DND-41 (cell line): Measurements from ENCODE around the gene SLC66A2.

Experiments used
- ATAC-seq: fragments of 200-7000 bp; cut with Tn5 transposase; 3 replicates; pipeline ENCODE4 v1.9.1; 2021; ENCODE audit warnings: low read depth; ENCODE audit not compliant: insufficient read depth
- DNase-seq: peaks from one replicate; pipeline ENCODE4 v3.0.0-alpha.2; 2020
- H2AFZ ChIP-seq: 2 replicates; pipeline ENCODE4 v1.6.0; 2012; ENCODE audit warnings: low read depth, low read length
- H3K27ac ChIP-seq: 2 replicates; pipeline ENCODE4 v1.5.1; 2012; ENCODE audit warnings: low read length, inconsistent platforms
- H3K27me3 ChIP-seq: fragments of 200-600 bp; sonication (generic); 2 replicates; pipeline ENCODE4 v1.6.0; 2012; ENCODE audit warnings: low read length, mild to moderate bottlenecking, inconsistent platforms; ENCODE audit not compliant: insufficient read depth, poor library complexity
- H3K36me3 ChIP-seq: 2 replicates; pipeline ENCODE4 v1.5.1; 2012; ENCODE audit warnings: low read length, inconsistent platforms; ENCODE audit not compliant: insufficient read depth
- H3K4me1 ChIP-seq: 2 replicates; pipeline ENCODE4 v1.5.1; 2012; ENCODE audit warnings: mild to moderate bottlenecking, low read length; ENCODE audit not compliant: insufficient read depth
- H3K4me2 ChIP-seq: 2 replicates; pipeline ENCODE4 v1.6.0; 2012; ENCODE audit warnings: mild to moderate bottlenecking, moderate library complexity, low read length, inconsistent platforms; ENCODE audit not compliant: insufficient read depth
- H3K4me3 ChIP-seq, 2 experiments: fragments of 200-600 bp in 1 of 2; shearing (Covaris generic) in 1 of 2; 2 replicates each; pipeline ENCODE4 v1.5.1; 2012 to 2016; ENCODE audit warnings: inconsistent platforms in 2 of 2, low read length in 2 of 2, mild to moderate bottlenecking in 2 of 2, low read depth in 1 of 2, moderate library complexity in 1 of 2
- H3K79me2 ChIP-seq: 2 replicates; pipeline ENCODE4 v1.6.0; 2012; ENCODE audit warnings: low read length, inconsistent platforms; ENCODE audit not compliant: insufficient read depth
- H3K9ac ChIP-seq: 2 replicates; pipeline ENCODE4 v1.6.0; 2012; ENCODE audit warnings: low read depth, mild to moderate bottlenecking, inconsistent platforms, low read length, moderate library complexity
- H3K9me3 ChIP-seq: 2 replicates; pipeline ENCODE4 v1.5.1; 2012; ENCODE audit warnings: low read length, moderate library complexity, mild to moderate bottlenecking, inconsistent platforms; ENCODE audit not compliant: insufficient read depth, severe bottlenecking
- H4K20me1 ChIP-seq: 2 replicates; pipeline ENCODE4 v1.6.0; 2012; ENCODE audit warnings: low read length; ENCODE audit not compliant: insufficient read depth
- EZH2 ChIP-seq: IDR thresholded peaks from 3 replicates; pipeline ENCODE4 v1.6.1; 2012; ENCODE audit warnings: borderline replicate concordance, low read depth, mild to moderate bottlenecking, moderate library complexity, low read length, inconsistent platforms; ENCODE audit not compliant: severe bottlenecking
- TF ChIP-seq, protein P1 (sequence below): IDR thresholded peaks from 2 replicates; pipeline ENCODE4 v1.5.1; 2012; ENCODE audit warnings: borderline replicate concordance, low read length, moderate library complexity, mild to moderate bottlenecking; ENCODE audit not compliant: poor library complexity, severe bottlenecking; ENCODE audit errors: extremely low read depth

The SLC66A2 gene

DNA sequence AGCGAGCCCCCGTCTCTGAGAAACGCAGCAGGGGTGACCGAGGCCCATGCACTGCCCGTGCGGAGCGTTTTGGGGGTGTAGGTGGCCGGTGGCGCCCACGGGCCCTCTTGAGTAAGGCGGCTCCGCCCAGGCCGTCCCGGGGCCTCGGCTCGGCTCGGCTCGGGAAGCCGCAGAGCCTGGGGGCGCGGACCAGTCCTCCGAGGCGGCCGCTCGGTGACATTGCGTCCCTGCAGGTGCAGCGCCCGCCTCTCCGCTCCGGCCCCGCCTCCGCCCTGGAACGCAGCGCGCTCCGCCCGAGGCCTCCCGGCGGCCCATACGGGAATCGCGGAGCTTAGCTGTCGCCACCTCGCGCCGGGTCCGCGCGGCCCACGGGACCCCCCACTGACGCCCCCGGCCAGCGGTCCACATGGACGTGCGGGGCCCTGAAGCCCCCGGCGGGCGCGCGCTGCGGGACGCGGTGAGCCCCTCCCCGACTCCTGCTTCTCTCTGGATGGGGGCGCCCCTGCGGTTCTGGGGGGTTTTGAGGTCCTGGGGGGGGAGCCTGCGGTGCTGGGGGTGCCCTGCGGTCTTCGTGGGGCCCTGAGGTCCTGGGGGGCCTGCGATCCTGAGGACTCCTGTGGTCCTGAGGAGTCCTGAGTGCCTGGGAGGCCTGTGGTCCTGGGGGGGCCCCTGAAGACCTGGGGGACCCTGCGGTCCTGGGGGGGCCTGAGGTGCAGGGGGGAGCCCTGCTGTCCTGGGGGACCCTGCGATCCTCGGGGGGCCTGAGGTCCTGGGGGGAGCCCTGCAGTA is 13.1 kb upstream of the SLC66A2 start, which contains the start of gene HSBP1L1:
Gene HSBP1L1, plus strand, starts transcription at position 314 of the 789 bp plus-strand sequence. Its CDS starts 93 bp downstream, at position 407.
- no peaks in the 10 kb centered on the region for H3K27me3 ChIP-seq
- H4K20me1 ChIP-seq, result peaks cover 13% of the 10 kb centered on the region; the same call in 1 of the 2 replicates
- no peak within 1 kb of the TSS for H3K4me2 ChIP-seq
- H3K9ac ChIP-seq, result no peak within 1 kb of the TSS
- no peaks in the 10 kb centered on the region for H3K4me1 ChIP-seq
- TF ChIP-seq, protein P1, sequence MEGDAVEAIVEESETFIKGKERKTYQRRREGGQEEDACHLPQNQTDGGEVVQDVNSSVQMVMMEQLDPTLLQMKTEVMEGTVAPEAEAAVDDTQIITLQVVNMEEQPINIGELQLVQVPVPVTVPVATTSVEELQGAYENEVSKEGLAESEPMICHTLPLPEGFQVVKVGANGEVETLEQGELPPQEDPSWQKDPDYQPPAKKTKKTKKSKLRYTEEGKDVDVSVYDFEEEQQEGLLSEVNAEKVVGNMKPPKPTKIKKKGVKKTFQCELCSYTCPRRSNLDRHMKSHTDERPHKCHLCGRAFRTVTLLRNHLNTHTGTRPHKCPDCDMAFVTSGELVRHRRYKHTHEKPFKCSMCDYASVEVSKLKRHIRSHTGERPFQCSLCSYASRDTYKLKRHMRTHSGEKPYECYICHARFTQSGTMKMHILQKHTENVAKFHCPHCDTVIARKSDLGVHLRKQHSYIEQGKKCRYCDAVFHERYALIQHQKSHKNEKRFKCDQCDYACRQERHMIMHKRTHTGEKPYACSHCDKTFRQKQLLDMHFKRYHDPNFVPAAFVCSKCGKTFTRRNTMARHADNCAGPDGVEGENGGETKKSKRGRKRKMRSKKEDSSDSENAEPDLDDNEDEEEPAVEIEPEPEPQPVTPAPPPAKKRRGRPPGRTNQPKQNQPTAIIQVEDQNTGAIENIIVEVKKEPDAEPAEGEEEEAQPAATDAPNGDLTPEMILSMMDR, result no peak
- no peak for TF ChIP-seq EZH2
- peaks cover 12% of the 10 kb centered on the region; the same call in 1 of the 2 replicates for H3K36me3 ChIP-seq
- DNase-seq (no peak), ATAC-seq (no peak)
- H3K27ac ChIP-seq, result no peak within 1 kb of the TSS
- H3K9me3 ChIP-seq, result no peaks in the 10 kb centered on the region
- no peak within 1 kb of the TSS for H2AFZ ChIP-seq
- no peak within 1 kb of the TSS for H3K4me3 ChIP-seq
- peaks cover 4% of the 10 kb centered on the region; the same call in 1 of the 2 replicates for H3K79me2 ChIP-seq

DNA sequence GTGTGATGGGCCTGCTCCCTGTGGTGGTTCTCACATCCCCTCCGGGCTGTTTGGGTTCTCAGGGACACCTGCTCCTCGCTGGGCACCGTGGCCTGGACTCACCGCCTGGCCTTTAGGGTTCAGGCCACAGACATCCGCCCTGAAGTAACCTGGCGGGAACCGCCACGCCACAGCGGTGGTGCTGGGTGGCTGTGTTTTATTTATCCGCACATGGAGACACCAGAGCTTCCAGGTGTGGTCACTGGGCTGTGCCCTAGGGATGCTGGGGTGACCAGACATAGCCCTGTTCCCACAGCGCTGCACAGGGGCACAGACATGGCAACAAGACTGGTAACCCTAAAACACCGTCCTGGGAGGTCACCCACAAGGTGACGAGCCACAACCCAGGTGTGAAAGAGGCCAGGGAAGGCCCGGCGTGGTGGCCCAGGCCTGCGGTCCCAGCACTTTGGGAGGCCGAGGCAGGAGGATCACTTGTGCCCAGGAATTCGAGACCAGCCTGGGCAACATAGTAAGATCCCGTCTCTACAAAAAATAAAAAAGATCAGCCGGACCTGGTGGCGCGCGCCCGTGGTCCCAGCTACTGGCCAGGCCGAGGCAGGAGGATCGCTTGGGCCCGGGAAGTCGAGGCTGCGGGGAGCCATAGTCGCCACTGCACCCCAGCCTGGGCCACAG is 12.3 kb upstream of the SLC66A2 start:
- no peak for DNase-seq
- Histone ChIP-seq H4K20me1 (peaks cover 10% of the 10 kb centered on the region; the same call in 1 of the 2 replicates), H3K4me2 (no peak overlapping the region), H3K4me3 (no peak overlapping the region), H3K27me3 (no peaks in the 10 kb centered on the region), H3K79me2 (peaks cover 4% of the 10 kb centered on the region; the same call in 1 of the 2 replicates), H2AFZ (no peak overlapping the region), H3K9ac (no peak overlapping the region), H3K9me3 (no peaks in the 10 kb centered on the region), H3K36me3 (peaks cover 9% of the 10 kb centered on the region; the same call in 1 of the 2 replicates), H3K4me1 (no peaks in the 10 kb centered on the region), H3K27ac (no peak overlapping the region)
- ATAC-seq, result no peak
- TF ChIP-seq, protein P1, result no peak
- no peak for TF ChIP-seq EZH2

DNA sequence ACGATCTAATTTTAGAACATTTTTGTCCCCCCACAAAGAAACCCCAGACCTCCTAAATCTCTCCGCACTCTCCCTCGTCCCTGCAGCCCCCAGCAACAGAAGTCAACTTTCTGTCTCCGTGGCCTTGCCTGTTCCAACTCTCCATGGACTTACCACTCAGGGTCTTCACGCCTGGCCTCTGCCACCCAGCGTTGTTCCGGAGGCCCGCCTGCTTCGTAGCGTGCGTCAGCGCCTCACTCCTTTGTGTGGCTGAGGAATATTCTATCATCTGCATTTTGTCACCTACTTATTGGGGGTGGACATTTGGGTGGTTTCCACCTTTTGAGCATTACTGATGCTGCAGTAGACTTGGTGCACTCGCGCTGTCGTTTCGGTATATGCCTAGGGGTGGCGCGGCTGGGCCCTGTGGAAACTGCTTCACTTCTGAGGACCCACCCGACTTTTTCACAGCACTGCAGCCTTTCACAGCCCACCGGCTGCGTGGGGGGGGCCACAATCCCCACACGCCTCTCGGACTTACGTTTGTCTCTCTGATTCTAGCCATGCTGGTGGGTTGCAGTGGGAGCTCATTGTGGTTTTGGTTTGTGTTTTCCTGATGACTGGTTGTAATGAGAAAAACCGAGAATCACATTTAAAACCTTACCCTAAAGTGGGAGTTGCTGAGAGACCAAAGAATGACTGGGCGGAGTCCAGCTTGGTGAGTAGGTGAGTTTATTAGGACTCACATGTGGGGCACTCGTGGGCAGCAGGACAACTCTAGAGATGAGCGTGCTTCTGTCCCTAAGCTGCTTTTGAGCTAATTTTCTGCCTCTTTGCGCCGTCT is 11.6 kb upstream of the SLC66A2 start:
- DNase-seq, result no peak
- no peak for ATAC-seq
- Histone ChIP-seq H4K20me1 (peaks cover 10% of the 10 kb centered on the region; the same call in 1 of the 2 replicates), H3K4me1 (no peaks in the 10 kb centered on the region), H2AFZ (no peak overlapping the region), H3K27ac (no peak overlapping the region), H3K4me3 (no peak overlapping the region), H3K4me2 (no peak overlapping the region), H3K9ac (no peak overlapping the region), H3K79me2 (peaks cover 4% of the 10 kb centered on the region; the same call in 1 of the 2 replicates), H3K27me3 (no peaks in the 10 kb centered on the region), H3K9me3 (no peaks in the 10 kb centered on the region), H3K36me3 (peaks cover 8% of the 10 kb centered on the region; the same call in 1 of the 2 replicates)
- no peak for TF ChIP-seq EZH2
- TF ChIP-seq, protein P1, result no peak
